Thyroid gland (tissue), 4 donors: ENCODE results near the gene GOLGA3. TPM values are rescaled to one million over a fixed set of nuclear protein-coding genes. Genes with fewer than 3 reads are reported as not detected.

Source experiments
- DNase-seq, 2 donors: peaks; one replicate each; pipeline ENCODE4 v3.0.0-alpha.2; 2019
- H3K27ac ChIP-seq, 3 donors: fragments of 200-600 bp; sonication (generic); 1 replicate in 2 of 3; 2 replicates in 1 of 3; pipeline ENCODE4 v1.5.1; 2016 to 2019; ENCODE audit warnings: mild to moderate bottlenecking in 1 of 3, moderate library complexity in 1 of 3
- H3K27me3 ChIP-seq: fragments of 200-600 bp; sonication (generic); one replicate; pipeline ENCODE4 v1.5.1; 2019
- H3K36me3 ChIP-seq, 2 donors: fragments of 200-600 bp; sonication (generic); one replicate each; pipeline ENCODE4 v1.5.1; 2016 to 2019
- H3K4me1 ChIP-seq, 2 donors: fragments of 200-600 bp; sonication (generic); one replicate each; pipeline ENCODE4 v1.5.1; 2017 to 2019
- H3K4me3 ChIP-seq, 3 donors: fragments of 200-600 bp; sonication (generic); replicated peaks in 1 of 3; 1 replicate in 2 of 3; 2 replicates in 1 of 3; pipeline ENCODE4 v1.5.1; 2016; ENCODE audit warnings: mild to moderate bottlenecking in 1 of 3
- H3K9me3 ChIP-seq: fragments of 200-600 bp; sonication (generic); one replicate; pipeline ENCODE4 v1.5.1; 2017
- POLR2A ChIP-seq, 2 donors: fragments of 450-650 bp; IDR thresholded peaks; one replicate each; pipeline ENCODE4 v1.6.1; 2017; ENCODE audit warnings: antibody characterized with exemption in 2 of 2, mild to moderate bottlenecking in 2 of 2, moderate library complexity in 1 of 2
- WGBS, 2 donors: methylation state at CpG; one replicate each; pipeline ENCODE4 v1.1.5; 2017; 5-methylcytosine and 5-hydroxymethylcytosine counted together
- intact Hi-C: fragments of 100-400 bp; cut with DNase I; formaldehyde crosslinking; loops from one replicate; pipeline ENCODE4 v1.15.1; 2023
- total RNA-seq, 4 donors: library from RNA; depleted of rRNA; stranded (reverse); fragments of >200 nt; gene quantifications; one replicate each; pipeline ENCODE4 v1.2.3, GENCODE V29; 2016
- TF ChIP-seq, protein P1 (sequence below), 6 experiments: fragments of 200-600 bp in 3 of 6; fragments of 450-650 bp in 3 of 6; sonication (generic) in 3 of 6; IDR thresholded peaks; one replicate each; pipeline ENCODE4 v1.5.1; 2016 to 2019; ENCODE audit warnings: antibody characterized with exemption in 6 of 6, mild to moderate bottlenecking in 2 of 6, inconsistent platforms in 1 of 6, moderate library complexity in 1 of 6

GOLGA3 gene
- total RNA-seq, 4 donors from 2014 or later = 73.8 to 106 (median 88.8) TPM

GRCh38 chr12:132724506-132725241 lies 104.0 kb downstream of the GOLGA3 start:
- intact Hi-C loops = no loop called here
- H3K36me3 ChIP-seq = peaks cover 60% of the 10 kb centered on the region in 2 donors
- no peak for DNase-seq
- no peaks in the 10 kb centered on the region for H3K9me3 ChIP-seq
- H3K27me3 ChIP-seq = no peaks in the 10 kb centered on the region
- no peak overlapping the region for H3K27ac ChIP-seq
- H3K4me3 ChIP-seq = no peak overlapping the region
- whole genome bisulfite sequencing, 2 donors = 92 to 96% methylated on average over 25 to 29 of the region's 30 CpGs
- no peaks in the 10 kb centered on the region for H3K4me1 ChIP-seq
- TF ChIP-seq, protein P1, sequence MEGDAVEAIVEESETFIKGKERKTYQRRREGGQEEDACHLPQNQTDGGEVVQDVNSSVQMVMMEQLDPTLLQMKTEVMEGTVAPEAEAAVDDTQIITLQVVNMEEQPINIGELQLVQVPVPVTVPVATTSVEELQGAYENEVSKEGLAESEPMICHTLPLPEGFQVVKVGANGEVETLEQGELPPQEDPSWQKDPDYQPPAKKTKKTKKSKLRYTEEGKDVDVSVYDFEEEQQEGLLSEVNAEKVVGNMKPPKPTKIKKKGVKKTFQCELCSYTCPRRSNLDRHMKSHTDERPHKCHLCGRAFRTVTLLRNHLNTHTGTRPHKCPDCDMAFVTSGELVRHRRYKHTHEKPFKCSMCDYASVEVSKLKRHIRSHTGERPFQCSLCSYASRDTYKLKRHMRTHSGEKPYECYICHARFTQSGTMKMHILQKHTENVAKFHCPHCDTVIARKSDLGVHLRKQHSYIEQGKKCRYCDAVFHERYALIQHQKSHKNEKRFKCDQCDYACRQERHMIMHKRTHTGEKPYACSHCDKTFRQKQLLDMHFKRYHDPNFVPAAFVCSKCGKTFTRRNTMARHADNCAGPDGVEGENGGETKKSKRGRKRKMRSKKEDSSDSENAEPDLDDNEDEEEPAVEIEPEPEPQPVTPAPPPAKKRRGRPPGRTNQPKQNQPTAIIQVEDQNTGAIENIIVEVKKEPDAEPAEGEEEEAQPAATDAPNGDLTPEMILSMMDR (IDR thresholded peaks at IDR 0.05) = no peak
- no peak for TF ChIP-seq POLR2A (IDR thresholded peaks at IDR 0.05)

DNA sequence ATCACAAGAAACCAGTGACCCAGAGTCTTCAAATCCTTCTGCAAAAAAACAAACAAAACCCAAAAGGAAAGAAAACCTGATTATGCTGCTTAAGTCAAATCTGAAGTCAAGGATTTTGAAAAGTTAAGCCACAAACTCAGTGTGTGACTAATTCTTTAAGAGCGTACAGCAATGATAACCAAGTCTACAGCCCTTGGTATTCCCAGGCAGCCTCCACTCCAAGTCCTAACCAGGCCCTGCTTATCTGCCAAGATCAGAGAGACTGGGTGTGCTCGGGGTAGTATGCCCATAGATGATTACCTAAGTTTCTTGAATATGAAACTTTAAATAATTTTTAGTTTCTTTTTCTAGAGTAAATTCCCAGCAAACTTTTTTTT lies 104.9 kb downstream of the GOLGA3 start:
- Histone ChIP-seq H3K4me1 (no peaks in the 10 kb centered on the region), H3K36me3 (peaks cover 69 to 70% of the 10 kb centered on the region in 2 donors), H3K4me3 (no peak overlapping the region), H3K27ac (no peak overlapping the region), H3K27me3 (no peaks in the 10 kb centered on the region), H3K9me3 (no peaks in the 10 kb centered on the region)
- WGBS, 2 donors = 94 to 98% methylated on average over 2 of the region's 2 CpGs
- intact Hi-C loops = no loop called here
- no peak for TF ChIP-seq POLR2A (IDR thresholded peaks at IDR 0.05)
- TF ChIP-seq, protein P1 (IDR thresholded peaks at IDR 0.05) = no peak
- no peak for DNase-seq

DNA sequence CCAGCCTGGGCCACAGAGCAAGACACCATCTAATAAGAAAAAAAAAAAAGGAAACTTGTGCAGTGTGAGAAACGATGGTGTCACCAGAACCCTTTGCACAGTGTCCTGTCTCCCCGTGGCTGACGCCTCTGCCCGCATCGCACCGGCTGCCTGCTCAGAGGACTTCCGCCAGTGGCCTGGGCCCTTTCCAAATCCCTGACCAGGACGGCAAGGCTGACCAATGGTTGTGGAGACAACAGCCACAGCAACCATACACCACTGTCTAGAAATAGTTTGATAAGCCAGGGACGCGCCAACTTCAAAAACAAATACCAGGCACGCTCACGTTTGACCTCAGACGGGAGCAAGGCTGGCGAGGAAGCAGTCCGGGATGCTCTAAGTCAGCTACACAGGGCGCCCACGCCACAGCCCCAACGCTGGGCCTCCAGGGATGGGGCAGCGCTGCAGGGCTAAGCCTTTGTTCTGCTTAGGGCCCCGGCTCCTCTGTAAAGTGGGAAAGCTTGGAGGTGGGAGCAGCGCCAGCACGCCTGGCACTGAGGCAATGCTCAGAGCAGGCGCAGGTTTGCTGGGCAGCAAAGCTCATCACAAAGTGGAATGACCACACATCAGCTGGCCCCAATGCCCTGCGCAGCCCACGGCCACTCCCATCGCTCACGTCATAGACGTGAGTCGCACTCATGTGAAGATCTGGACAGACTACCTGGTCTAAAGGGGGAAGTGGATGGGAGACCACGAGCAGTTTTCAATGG lies 105.5 kb downstream of the GOLGA3 start:
- Histone ChIP-seq H3K4me1 (no peaks in the 10 kb centered on the region), H3K9me3 (no peaks in the 10 kb centered on the region), H3K27ac (no peak overlapping the region), H3K4me3 (no peak overlapping the region), H3K27me3 (no peaks in the 10 kb centered on the region), H3K36me3 (peaks cover 68 to 72% of the 10 kb centered on the region in 2 donors)
- intact Hi-C loops = no loop called here
- no peak for TF ChIP-seq POLR2A (IDR thresholded peaks at IDR 0.05)
- TF ChIP-seq, protein P1 (IDR thresholded peaks at IDR 0.05) = no peak
- no peak for DNase-seq
- WGBS, 2 donors = 94 to 95% methylated on average over 23 to 30 of the region's 30 CpGs

DNA sequence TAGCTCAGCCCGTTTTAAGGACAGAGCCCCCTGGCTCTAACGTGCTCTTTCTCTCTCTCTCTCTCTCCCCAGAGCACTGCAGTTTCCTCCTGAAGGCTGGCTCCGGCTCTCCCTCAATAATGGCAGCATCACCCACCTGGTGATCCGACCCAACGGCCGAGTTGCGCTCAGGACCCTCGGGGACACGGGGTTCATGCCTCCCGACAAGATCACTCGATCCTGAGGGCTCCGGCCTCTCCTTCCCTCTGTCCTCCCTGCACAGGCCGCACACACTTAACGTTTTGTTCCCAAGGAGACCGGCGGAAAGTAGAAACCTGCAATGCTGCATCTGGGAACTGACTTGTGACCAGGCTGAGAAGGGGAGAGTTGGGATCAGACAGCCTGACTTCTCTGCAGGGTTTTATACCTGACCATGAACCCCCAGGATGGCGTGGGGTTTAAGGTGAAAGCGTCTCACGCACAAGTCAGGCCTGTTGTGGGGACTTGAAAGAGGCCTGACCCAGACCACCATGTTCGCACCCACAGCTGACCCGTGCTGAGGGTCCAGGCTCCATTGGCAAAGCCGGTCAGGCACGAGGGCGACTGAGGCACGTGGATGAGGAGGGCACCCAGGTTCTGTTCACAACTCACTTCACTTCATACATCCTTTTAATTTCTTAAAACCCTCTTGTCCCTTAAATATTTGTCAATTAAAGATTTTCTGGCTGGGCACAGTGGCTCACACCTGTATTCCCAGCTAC lies 107.9 kb downstream of the GOLGA3 start:
- Histone ChIP-seq H3K9me3 (no peaks in the 10 kb centered on the region), H3K27ac (no peak overlapping the region), H3K27me3 (no peaks in the 10 kb centered on the region), H3K4me3 (no peak overlapping the region), H3K36me3 (peaks cover 57 to 60% of the 10 kb centered on the region in 2 donors), H3K4me1 (no peaks in the 10 kb centered on the region)
- intact Hi-C loops = no loop called here
- 94 to 97% methylated on average over 25 of the region's 25 CpGs for WGBS, 2 donors
- TF ChIP-seq, protein P1 (IDR thresholded peaks at IDR 0.05) = no peak
- TF ChIP-seq POLR2A (IDR thresholded peaks at IDR 0.05) = no peak
- DNase-seq = no peak
